Upper lobe of left lung (tissue), 6 donors: ENCODE results near the gene NRIP3. TPM values are rescaled to one million over a fixed set of nuclear protein-coding genes. Genes with fewer than 3 reads are reported as not detected.

Source experiments
- ATAC-seq, 2 donors: fragments of 200-7000 bp; cut with Tn5 transposase; one replicate each; pipeline ENCODE4 v1.9.1; 2022; ENCODE audit warnings: mild to moderate bottlenecking in 2 of 2, moderate library complexity in 2 of 2; ENCODE audit not compliant: low FRiP score in 2 of 2
- DNase-seq, 2 donors: peaks; one replicate each; pipeline ENCODE4 v3.0.0-alpha.2; 2019 to 2020
- H3K27ac ChIP-seq, 4 donors: fragments of 200-600 bp; sonication (generic); one replicate each; pipeline ENCODE4 v1.5.1; 2016 to 2019
- H3K27me3 ChIP-seq, 4 donors: fragments of 200-600 bp; sonication (generic); one replicate each; pipeline ENCODE4 v1.5.1; 2017 to 2019
- H3K36me3 ChIP-seq, 4 donors: fragments of 200-600 bp; sonication (generic); one replicate each; pipeline ENCODE4 v1.5.1; 2016 to 2019
- H3K4me1 ChIP-seq, 4 donors: fragments of 200-600 bp; sonication (generic); one replicate each; pipeline ENCODE4 v1.5.1; 2018 to 2019
- H3K4me3 ChIP-seq, 4 donors: fragments of 200-600 bp; sonication (generic); one replicate each; pipeline ENCODE4 v1.5.1; 2017 to 2019; ENCODE audit warnings: mild to moderate bottlenecking in 2 of 4, moderate library complexity in 1 of 4
- H3K9me3 ChIP-seq, 4 donors: fragments of 200-600 bp; sonication (generic); one replicate each; pipeline ENCODE4 v1.5.1; 2018 to 2019
- EP300 ChIP-seq, 4 donors: sonication (generic); formaldehyde crosslinking; IDR thresholded peaks; one replicate each; pipeline ENCODE4 v1.5.1; 2017; ENCODE audit warnings: antibody characterized with exemption in 4 of 4, control low read depth in 2 of 4
- POLR2A ChIP-seq, 4 donors: fragments of 450-650 bp; IDR thresholded peaks; one replicate each; pipeline ENCODE4 v1.5.1; 2016 to 2017; ENCODE audit warnings: antibody characterized with exemption in 4 of 4, mild to moderate bottlenecking in 2 of 4
- POLR2AphosphoS5 ChIP-seq, 2 donors: sonication (generic); formaldehyde crosslinking; IDR thresholded peaks; one replicate each; pipeline ENCODE4 v1.5.1; 2017; ENCODE audit warnings: antibody characterized with exemption in 2 of 2
- WGBS, 2 donors: methylation state at CpG; one replicate each; pipeline ENCODE4 v1.1.5; 2017 to 2018; 5-methylcytosine and 5-hydroxymethylcytosine counted together
- total RNA-seq, 6 donors: library from RNA; depleted of rRNA in 4 of 6; stranded (reverse); fragments of >200 nt in 4 of 6; gene quantifications; one replicate each; pipeline versions ENCODE4 v1.1.0 to v1.2.1, GENCODE V29; 2016 to 2021
- TF ChIP-seq, protein P1 (sequence below), 6 experiments: fragments of 450-650 bp in 4 of 6; fragments of 200-600 bp in 2 of 6; sonication (generic) in 2 of 6; IDR thresholded peaks; one replicate each; pipeline ENCODE4 v1.5.1; 2016 to 2019; ENCODE audit warnings: antibody characterized with exemption in 6 of 6
- donor health status: DM: no; HTN: no; CAD: no; lungs with moderate emphysema.
- donor health status: DM: no; HTN: yes; CAD: no; lungs with severe emphysema.

NRIP3 gene
- total RNA-seq, 6 donors from 2014 or later, result under 0.01 to 5.5 (median 0.87) TPM

DNA sequence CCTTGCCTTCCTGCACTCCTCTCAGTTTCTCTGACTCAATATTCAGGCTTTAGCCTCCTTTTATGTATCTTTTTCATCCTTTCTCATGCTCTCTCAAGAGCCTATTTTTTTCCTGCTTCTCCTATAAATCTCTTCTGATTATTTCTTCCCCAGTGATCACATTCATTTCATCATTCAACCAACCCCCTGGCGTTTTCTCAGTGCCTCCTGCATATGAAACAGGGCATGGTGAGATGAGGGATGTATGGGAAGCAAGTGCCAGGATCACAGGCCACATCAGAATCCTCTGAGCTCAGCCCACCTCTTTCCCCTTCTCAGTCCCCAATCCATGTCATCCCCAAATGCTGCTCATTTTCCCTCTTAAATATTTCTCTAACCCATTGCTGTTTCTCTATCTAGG, 38.7 kb upstream of the NRIP3 start:
- WGBS, 2 donors, result 57 to 76% methylated on average over 1 of the region's 1 CpG
- Histone ChIP-seq H3K27me3 (no peaks in the 10 kb centered on the region), H3K27ac (no peak overlapping the region), H3K4me3 (no peak overlapping the region), H3K9me3 (no peaks in the 10 kb centered on the region), H3K4me1 (peaks cover 0 to 16% (median 5%) of the 10 kb centered on the region in 4 donors), H3K36me3 (no peaks in the 10 kb centered on the region)
- TF ChIP-seq EP300 (IDR thresholded peaks at IDR 0.05) (no peak), POLR2A (IDR thresholded peaks at IDR 0.05) (no peak), POLR2AphosphoS5 (IDR thresholded peaks at IDR 0.05) (no peak)
- TF ChIP-seq, protein P1, sequence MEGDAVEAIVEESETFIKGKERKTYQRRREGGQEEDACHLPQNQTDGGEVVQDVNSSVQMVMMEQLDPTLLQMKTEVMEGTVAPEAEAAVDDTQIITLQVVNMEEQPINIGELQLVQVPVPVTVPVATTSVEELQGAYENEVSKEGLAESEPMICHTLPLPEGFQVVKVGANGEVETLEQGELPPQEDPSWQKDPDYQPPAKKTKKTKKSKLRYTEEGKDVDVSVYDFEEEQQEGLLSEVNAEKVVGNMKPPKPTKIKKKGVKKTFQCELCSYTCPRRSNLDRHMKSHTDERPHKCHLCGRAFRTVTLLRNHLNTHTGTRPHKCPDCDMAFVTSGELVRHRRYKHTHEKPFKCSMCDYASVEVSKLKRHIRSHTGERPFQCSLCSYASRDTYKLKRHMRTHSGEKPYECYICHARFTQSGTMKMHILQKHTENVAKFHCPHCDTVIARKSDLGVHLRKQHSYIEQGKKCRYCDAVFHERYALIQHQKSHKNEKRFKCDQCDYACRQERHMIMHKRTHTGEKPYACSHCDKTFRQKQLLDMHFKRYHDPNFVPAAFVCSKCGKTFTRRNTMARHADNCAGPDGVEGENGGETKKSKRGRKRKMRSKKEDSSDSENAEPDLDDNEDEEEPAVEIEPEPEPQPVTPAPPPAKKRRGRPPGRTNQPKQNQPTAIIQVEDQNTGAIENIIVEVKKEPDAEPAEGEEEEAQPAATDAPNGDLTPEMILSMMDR (IDR thresholded peaks at IDR 0.05), result no peak
- ATAC-seq (no peak), DNase-seq (no peak)

- no peak for DNase-seq
Observed at GRCh38 chr11:9041747-9042146, 37.9 kb upstream of the NRIP3 start.

DNA sequence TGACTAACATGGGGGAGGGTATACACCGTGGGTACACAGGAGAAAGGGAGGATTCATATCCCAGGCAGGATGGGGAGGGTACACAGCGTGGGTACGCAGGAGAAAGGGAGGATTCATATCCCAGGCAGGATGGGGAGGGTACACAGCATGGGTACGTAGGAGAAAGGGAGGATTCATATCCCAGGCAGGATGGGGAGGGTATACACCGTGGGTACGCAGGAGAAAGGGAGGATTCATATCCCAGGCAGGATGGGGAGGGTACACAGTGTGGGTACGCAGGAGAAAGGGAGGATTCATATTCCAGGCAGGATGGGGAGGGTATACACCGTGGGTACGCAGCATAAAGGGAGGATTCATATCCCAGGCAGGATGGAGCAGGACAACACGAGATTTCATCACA, 36.6 kb upstream of the NRIP3 start:
- ATAC-seq, result no peak
- WGBS, 2 donors, result 84 to 85% methylated on average over 10 of the region's 10 CpGs
- no peaks in the 10 kb centered on the region for H3K27me3 ChIP-seq
- no peaks in the 10 kb centered on the region for H3K36me3 ChIP-seq
- no peak overlapping the region for H3K27ac ChIP-seq
- no peak overlapping the region for H3K4me3 ChIP-seq
- H3K9me3 ChIP-seq, result no peaks in the 10 kb centered on the region
- TF ChIP-seq EP300 (IDR thresholded peaks at IDR 0.05) (no peak), POLR2A (IDR thresholded peaks at IDR 0.05) (no peak), POLR2AphosphoS5 (IDR thresholded peaks at IDR 0.05) (no peak)
- TF ChIP-seq, protein P1 (IDR thresholded peaks at IDR 0.05), result no peak
- H3K4me1 ChIP-seq, result peaks cover 0 to 10% (median 3%) of the 10 kb centered on the region in 4 donors
- no peak for DNase-seq

More at GRCh38 chr11:9041747-9042146, 37.9 kb upstream of the NRIP3 start:
- Histone ChIP-seq H3K27ac (no peak overlapping the region), H3K4me1 (peaks cover 0 to 10% (median 3%) of the 10 kb centered on the region in 4 donors), H3K4me3 (no peak overlapping the region), H3K27me3 (no peaks in the 10 kb centered on the region), H3K36me3 (no peaks in the 10 kb centered on the region), H3K9me3 (no peaks in the 10 kb centered on the region)
- TF ChIP-seq POLR2A (IDR thresholded peaks at IDR 0.05), result no peak
- TF ChIP-seq EP300 (IDR thresholded peaks at IDR 0.05), result no peak
- TF ChIP-seq POLR2AphosphoS5 (IDR thresholded peaks at IDR 0.05), result no peak
- TF ChIP-seq, protein P1 (IDR thresholded peaks at IDR 0.05), result no peak
- ATAC-seq, result no peak
- WGBS, 2 donors, result 61 to 85% methylated on average over 2 of the region's 2 CpGs

DNA sequence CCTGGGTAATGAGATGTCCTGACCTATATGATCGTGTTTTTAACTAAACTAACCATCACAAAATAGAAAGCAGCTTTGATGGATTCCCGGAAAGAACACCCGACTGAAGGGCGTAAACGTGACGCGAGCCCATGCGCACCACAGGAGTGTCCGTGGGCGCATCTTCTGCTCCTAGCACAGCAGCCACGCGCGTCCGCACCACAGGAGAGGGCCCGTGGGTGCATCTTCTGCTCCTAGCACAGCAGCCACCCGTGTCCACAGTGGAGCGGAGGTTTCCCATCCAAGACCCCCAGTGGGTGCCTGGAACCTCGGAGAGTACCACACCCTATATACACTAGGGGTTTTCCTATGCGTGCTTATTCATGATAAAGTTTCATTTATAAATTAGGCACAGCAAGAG, 36.1 kb upstream of the NRIP3 start:
- Histone ChIP-seq H3K27me3 (no peaks in the 10 kb centered on the region), H3K4me1 (peaks cover 0 to 10% (median 3%) of the 10 kb centered on the region in 4 donors), H3K4me3 (no peak overlapping the region), H3K27ac (no peak overlapping the region), H3K36me3 (no peaks in the 10 kb centered on the region), H3K9me3 (no peaks in the 10 kb centered on the region)
- 95 to 97% methylated on average over 19 of the region's 19 CpGs for WGBS, 2 donors
- peak in 1 of 2 donors; percentile 58 for DNase-seq
- no peak for TF ChIP-seq POLR2A (IDR thresholded peaks at IDR 0.05)
- TF ChIP-seq EP300 (IDR thresholded peaks at IDR 0.05), result no peak
- no peak for TF ChIP-seq POLR2AphosphoS5 (IDR thresholded peaks at IDR 0.05)
- TF ChIP-seq, protein P1 (IDR thresholded peaks at IDR 0.05), result no peak
- no peak for ATAC-seq

- peak in 1 of 2 donors; percentile 50 for DNase-seq
- TF ChIP-seq, protein P1 (IDR thresholded peaks at IDR 0.05), result no peak
- TF ChIP-seq EP300 (IDR thresholded peaks at IDR 0.05) (no peak), POLR2A (IDR thresholded peaks at IDR 0.05) (no peak), POLR2AphosphoS5 (IDR thresholded peaks at IDR 0.05) (no peak)
- ATAC-seq, result peak in 1 of 2 donors; percentile 54
- no peaks in the 10 kb centered on the region for H3K36me3 ChIP-seq
- no peaks in the 10 kb centered on the region for H3K9me3 ChIP-seq
- peak overlapping the region in 2 of 4 donors; percentile 36 to 62 for H3K27ac ChIP-seq
- peaks cover 0 to 10% (median 3%) of the 10 kb centered on the region in 4 donors for H3K4me1 ChIP-seq
- no peaks in the 10 kb centered on the region for H3K27me3 ChIP-seq
- H3K4me3 ChIP-seq, result no peak overlapping the region
- WGBS, 2 donors, result 73 to 85% methylated on average over 9 of the region's 9 CpGs
Observed at GRCh38 chr11:9039198-9039597, 35.4 kb upstream of the NRIP3 start.
